Myometrial cell (primary cell): ENCODE results near the gene C6orf15. TPM values are rescaled to one million over a fixed set of nuclear protein-coding genes. Genes with fewer than 3 reads are reported as not detected.

Experiments used
- total RNA-seq: library from RNA; depleted of rRNA; stranded (reverse); fragments of >200 nt; gene quantifications from 2 replicates; pipeline ENCODE4 v1.2.3, GENCODE V29; 2015

Gene C6orf15
- total RNA-seq: not detected in 2 replicates

DNA sequence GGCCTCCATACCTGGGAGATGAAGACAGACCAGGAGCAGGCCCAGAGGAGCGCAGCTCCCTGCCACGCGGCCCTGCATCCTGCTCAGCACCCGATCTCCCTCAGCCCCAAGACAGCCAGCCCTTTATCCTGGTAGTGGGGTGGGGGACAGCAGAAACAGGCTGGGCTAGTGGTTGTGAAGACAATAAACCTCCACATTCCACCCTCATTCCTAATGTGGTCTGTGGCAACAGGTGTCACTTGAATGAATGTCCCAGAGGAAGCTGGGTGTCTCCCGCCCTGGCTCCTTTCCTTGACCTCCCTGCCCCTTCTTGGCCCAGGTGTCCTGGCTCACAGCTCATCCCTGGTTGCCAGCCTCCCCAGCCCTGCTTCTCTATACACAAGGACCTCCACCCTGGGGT lies at the start of gene C6orf15:
Gene C6orf15, minus strand, starts transcription at position 98 of the 400 bp plus-strand sequence. Its CDS starts 20 bp downstream, at position 78.

GRCh38 chr6:31158140-31158862 lies 45.9 kb upstream of the C6orf15 start, which contains the start of gene TCF19:
TCF19 (plus strand) TSS chr6:31158589; CDS start chr6:31159470, 881 bp downstream.

DNA sequence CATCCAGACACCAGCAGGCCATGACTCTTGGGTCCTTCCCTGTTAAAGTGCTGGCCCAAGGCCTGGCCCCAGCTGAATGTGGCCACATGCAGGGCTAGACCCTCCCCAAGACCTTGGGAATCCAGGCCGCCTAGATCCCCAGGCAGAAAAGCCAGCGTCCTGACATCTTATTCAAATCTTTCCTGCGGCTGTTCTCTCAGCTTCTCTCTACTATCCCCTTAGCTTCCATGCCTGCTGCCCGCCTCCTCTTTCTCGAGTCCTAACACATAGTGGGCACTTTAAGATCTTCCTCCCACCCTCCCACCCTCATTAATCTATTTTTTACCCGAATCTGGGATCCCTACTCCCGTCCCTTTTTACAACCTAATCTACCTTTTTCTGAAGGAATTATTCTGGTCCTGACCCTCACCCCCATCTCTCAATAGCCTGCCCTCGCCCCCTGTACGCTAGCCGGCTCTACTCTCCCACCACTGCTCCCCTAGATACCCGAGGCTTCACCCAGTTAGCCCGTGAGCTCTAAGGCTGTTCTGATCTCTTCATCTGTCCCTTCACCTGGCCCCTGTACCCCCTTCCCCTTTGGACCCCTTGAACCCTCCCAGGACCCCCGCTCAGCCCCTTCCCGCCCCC lies 45.3 kb upstream of the C6orf15 start, which contains the start of gene CCHCR1:
Gene CCHCR1, minus strand, starts transcription at position 290 of the 627 bp plus-strand sequence. Its CDS starts 202 bp downstream, at position 88.

GRCh38 chr6:31138982-31139381 lies 26.6 kb upstream of the C6orf15 start, which contains the start of gene PSORS1C2:
PSORS1C2 (minus strand) TSS chr6:31139066; CDS start chr6:31139026, 40 bp downstream.

GRCh38 chr6:31120151-31120915 lies 8.0 kb upstream of the C6orf15 start, which contains the start of gene CDSN:
CDSN (minus strand) TSS chr6:31120446; CDS start chr6:31120419, 27 bp downstream.

DNA sequence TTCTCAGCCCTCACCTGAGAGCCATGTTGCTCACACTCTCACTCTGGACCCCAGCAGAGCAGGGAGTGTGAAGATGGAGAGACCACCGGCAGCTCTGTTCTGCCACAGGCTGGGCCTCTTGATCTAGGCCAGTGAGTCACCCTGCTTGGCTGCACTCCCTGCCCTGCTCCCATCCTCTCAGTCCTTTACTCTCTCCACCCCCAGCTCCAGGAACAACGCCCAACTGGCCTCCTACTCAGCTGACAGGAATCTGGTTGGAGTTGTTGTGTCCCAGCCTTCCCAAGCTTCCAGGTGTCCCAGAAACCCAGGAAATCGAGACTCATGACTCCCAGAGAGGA lies 2.1 kb upstream of the C6orf15 start, which contains the start of gene PSORS1C1:
Gene PSORS1C1, plus strand, starts transcription at position 260 of the 338 bp plus-strand sequence. CDS start 14,833 bp downstream, outside the sequence.

Other genes with a start within 250 kb of the C6orf15 start
- 15.2 and 28.8 TPM in 2 replicates for gene DDR1, start 228.1 kb downstream of the C6orf15 start, total RNA-seq
- gene GTF2H4, start 204.4 kb downstream of the C6orf15 start, total RNA-seq: 12.4 and 22.3 TPM in 2 replicates
- 17.9 and 20.8 TPM in 2 replicates for gene VARS2, start 198.3 kb downstream of the C6orf15 start, total RNA-seq
- not detected in 2 replicates for gene SFTA2, start 180.4 kb downstream of the C6orf15 start, total RNA-seq
- not detected in 2 replicates for gene MUCL3, start 171.6 kb downstream of the C6orf15 start, total RNA-seq
- not detected in 2 replicates for gene MUC21, start 128.9 kb downstream of the C6orf15 start, total RNA-seq
- gene MUC22, start 102.1 kb downstream of the C6orf15 start, total RNA-seq: not detected in 2 replicates
- gene PSORS1C1, start 2.2 kb upstream of the C6orf15 start, total RNA-seq: 0.18 TPM in 1 of 2 replicates, not detected in the other
- not detected in 2 replicates for gene CDSN, start 7.9 kb upstream of the C6orf15 start, total RNA-seq
- not detected in 2 replicates for gene PSORS1C2, start 26.5 kb upstream of the C6orf15 start, total RNA-seq
- gene CCHCR1, start 45.2 kb upstream of the C6orf15 start, total RNA-seq: 23.4 and 32.3 TPM in 2 replicates
- 30.6 and 34.0 TPM in 2 replicates for gene TCF19, start 46.0 kb upstream of the C6orf15 start, total RNA-seq
- gene POU5F1, start 58.1 kb upstream of the C6orf15 start, total RNA-seq: not detected in 2 replicates
- gene HLA-C, start 159.5 kb upstream of the C6orf15 start, total RNA-seq: 479 and 546 TPM in 2 replicates
- gene HLA-B, start 244.6 kb upstream of the C6orf15 start, total RNA-seq: 276 and 296 TPM in 2 replicates